Stimulated activated CD8-positive, alpha-beta memory T cell treated with anti-CD3 and anti-CD28 coated beads, Interleukin-12 subunit alpha, Interleukin-12 subunit beta, amount 100 ng/mL, for 24 hours (primary cell): Measurements from ENCODE around the gene ARHGAP27.

Experiments
- DNase-seq: peaks from one replicate; pipeline ENCODE4 v3.0.0-alpha.2; 2020; ENCODE audit errors: extremely low read depth

ARHGAP27 gene

DNA sequence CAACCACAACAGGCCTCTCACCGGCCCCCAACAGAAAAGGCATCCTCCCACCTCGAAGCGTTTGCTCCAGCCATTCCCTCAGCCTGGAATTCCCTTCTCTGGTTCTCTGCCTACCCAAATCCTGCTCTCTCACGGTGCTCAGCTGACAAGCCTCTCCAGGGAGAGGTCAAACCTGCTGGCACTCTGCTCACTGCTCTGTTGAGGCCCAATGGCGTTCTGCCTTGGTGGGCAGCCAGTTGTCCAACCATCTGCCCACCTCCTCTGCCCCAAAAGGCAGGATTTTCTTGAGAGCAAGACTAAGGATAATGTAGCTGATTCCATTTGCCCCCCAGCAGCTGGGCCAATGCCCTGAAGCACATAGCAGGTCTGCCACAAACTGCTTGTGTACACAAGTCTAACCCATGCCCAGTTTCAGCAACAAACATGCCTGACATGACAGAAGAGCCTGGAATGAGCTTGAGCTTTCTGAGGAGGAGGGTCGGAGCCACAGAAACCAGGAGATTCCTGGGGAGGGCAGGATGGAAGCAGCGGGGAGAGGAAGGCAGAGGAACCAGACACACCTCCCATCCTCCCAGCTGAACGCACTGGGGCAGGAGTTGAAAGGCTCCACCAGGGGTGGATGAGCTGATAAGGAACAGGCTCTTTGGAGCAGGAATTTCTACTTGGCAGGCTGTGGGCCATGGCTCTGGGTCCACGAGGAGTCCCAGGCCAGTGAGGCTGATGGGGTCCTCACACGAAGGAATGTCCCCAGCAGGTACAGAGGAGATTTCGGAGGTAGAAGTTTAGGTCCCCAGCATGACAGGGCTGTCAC lies 23.9 kb downstream of the ARHGAP27 start:
- no peak for DNase-seq

DNA sequence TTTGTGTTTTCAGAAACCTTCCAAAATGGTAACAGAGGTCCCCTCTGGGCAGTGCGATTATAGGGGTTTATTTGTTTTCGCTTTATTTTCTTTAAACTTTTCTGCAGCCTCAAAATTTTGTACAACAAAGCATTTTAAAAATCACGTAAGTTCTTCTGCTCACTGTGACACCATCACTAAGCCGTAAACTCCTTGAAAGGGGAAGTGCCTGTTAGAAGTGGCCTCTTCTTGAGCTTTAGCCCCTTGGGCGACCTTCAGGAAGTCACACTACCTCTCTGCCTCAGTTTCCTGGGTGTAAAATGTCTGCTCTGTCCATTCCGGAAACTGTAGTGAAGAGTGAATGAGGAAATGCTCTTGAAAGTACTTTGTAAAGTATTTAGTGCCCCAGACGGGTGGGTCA lies 26.6 kb downstream of the ARHGAP27 start:
- no peak for DNase-seq

DNA sequence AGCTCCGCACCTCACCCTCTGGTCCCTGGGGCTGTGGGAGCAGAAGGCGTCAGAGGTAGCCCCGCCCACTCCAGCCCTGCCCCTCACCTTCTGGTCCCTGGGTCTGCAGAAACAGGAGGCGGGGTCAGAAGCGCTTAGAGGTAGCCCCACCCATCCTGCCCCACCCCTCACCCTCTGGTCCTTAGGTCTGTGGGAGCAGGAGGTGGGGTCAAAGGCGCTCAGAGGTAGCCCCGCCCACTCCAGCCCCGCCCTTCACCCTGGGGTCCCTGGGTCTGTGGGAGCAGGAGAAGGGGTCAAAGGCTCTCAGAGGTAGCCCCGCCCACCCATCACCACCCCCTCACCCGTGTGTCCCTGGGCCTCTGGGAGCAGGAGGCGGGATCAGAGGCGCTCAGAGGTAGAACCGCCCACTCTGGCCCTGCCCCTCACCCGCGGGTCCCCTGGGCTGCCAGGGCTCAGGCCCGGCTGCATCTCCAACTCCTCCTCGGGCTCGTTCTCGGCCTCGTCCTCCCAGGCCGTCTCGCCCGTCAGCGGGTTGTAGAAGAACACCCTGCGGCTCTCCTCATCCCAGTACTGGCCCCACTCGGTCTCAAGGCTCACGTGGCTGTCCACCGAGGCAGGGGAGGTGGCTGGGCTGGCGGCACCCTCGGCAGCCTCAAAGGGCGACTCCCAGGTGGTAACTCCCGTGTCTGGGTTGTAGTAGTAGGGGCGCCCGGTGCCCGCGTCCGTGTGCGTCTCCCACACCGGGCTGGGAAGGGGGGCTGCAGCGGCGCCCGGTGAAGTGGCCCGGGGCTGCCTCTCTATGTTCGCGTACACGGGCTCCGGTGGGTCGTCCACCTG lies 27.2 kb downstream of the ARHGAP27 start:
- no peak for DNase-seq

DNA sequence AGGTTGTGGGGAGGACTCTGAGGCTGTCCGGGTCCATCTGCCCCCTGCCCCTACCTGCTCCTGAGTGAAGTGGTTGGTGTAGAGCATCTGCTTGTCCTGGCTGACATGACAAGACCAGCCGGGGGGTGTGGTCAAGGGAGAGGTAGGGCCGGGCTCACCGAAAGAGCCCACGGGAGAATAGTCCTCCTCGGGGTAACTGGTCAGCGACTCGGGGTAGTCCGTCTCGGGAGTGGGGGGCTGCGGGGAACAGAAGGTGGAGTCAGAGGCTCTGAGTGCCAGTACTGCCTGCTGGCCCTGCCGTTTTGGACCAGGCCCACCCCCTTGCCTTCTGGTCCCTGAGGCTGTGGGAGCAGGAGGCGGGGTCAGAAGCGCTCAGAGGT lies 27.8 kb downstream of the ARHGAP27 start:
- DNase-seq: no peak

DNA sequence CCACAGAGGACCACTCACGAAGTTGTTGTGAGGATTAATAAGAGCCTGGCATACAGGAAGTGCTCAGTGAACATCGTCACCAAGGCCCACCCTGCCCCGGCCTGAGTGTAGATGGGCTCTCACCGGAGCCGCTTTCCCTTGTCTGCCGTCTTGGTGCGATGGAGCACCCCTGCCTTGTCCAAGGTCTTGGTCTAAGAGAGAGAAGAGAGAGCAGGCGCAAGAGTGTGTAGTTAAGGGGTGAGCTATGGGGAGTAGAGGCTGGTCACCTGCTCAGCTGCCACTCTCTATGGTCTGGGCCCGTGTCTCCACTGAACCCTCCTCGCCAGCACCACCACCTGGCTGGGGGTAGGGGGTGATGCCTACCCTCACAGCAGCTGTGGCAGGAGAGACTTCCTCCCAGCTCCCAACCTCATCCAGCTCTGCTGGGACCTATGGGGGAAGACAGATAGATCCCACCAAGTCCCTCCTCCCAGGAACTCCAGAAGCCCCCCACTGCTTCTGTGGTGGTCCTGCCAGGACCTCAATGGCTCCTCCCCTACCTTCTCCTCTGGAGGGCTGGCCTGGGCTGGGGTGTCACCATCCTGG lies 28.7 kb downstream of the ARHGAP27 start:
- no peak for DNase-seq

DNA sequence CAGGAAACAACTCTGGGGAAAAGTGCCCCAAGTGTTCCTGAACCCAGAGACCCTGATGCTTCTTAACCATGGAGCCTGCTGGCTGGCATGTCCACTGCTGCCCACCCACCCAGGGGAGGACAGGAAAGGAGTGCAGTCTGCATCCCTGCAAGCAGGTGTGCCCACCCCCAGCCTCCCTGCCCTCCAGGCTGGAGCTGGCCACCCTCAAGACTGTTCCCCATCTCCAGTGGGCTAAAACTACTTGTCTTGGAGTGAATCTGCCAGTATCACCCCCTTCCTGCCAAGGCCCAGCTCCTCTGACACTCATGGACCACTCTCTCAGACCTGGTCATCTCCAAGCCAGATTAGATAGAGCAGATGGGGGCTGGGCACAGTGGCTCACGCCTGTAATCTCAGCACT lies 29.8 kb downstream of the ARHGAP27 start:
- no peak for DNase-seq

DNA sequence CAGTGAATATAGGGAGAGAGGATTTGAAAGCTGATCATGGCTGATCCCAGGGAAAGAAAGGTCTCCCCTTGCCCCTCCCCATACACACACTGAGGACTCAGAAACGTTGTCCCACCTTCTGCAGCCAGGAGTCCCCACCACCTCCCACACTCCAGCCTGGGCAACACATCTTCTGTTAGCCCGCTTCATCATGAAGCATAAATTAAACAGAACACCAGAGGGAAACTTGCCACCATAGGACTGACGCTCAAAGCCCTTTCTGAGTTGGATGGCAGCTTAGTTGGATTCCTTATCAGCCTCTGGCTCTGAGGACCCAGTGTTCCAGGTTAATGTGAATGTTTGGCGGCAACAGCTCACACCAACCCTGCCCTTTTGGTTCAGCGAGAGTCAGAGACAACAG lies 33.9 kb downstream of the ARHGAP27 start:
- no peak for DNase-seq

DNA sequence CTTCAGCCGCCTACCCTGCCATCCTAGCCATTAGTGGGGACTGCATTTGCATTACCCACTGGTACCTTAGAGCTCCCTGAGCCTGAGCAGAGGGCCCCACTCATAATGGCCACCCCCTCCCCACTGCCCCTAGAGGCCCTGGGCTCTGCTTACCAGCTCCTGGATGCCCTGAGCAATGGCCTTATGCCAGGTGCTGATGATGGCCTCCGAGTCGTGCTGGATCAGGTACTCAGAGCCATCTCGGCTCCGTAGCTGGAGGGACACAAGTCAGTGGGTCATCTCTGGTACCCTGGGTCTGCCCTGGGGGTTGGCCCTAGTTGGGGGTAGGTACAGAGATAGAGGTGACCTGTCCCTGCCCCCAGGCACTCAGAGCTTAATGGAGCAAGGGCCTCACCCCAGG lies 34.9 kb downstream of the ARHGAP27 start:
- DNase-seq: no peak

DNA sequence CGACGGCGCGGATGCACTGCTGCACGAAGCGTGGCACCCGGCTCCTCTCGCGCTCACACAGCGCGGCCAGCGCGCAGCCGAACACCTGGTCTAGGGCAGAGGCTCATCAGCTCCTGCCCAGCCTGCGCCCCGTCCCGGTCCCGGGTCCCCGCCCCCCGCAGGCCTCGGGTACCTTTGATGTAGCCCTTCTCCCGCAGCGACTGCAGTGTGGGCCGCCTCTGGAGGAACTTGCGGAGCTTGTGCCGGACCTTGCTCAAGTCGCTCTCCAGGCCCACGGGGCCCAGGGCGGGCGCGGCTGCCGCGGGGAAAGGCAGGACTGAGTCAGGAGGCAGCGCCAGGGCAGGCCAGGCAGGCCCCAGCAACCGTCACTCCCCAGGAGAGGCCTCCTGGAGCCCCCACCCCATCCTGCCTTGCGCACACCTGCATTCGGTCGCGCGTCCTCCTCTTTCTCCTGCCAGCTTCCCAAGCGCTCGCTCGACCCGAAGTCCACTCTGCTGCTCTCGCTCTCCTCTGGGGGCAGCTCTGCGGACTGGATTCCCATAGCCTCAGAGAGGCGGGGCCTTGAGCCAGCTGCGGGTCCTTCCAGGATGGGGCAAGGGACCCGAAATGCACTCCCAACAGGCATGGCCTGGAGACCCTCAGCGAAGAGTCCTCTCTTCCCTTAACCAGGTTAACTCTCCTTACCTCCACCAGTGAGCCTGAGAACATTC lies 36.0 kb downstream of the ARHGAP27 start:
- DNase-seq: no peak

DNA sequence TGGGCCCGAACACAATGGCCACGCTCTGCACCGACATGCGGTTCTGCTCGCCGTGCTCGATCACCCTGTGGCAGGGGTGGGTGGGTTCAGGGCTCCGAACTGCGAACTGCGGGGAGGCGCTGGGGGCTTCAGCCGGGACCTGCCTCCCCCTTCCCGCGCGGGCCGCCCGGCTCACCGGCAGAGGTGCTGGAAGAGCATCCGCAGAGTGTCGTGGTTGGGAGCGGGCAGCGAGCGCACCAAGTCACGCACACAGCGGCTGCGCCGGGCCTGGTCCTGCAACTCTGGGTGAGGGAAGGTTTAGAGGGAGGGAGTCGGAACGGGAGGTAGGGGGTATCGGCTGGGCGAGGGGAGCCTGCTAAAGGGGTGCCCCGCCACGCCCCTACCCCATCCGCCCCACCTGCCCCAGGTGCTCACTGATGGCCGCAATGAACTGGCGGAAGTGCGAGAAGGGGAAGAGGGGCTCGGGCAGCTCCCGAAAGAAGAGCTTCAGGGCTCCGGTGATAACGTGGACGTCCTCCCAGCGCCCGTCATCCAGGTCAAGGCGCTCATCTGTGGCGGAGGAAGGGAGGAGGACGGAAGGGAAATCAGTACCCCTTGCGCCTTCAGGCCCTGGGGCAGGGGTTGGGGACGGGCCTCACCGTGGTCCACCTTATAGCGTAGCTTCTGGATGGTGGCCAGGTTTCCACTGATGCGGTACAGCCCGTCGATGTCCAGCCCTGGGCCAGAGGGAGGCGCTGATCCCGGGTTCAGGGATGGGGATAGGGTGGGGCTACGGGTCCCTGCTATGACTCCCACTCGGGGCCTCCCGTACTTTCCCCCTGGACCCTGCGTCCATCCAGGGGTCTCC lies 36.9 kb downstream of the ARHGAP27 start:
- DNase-seq: no peak

DNA sequence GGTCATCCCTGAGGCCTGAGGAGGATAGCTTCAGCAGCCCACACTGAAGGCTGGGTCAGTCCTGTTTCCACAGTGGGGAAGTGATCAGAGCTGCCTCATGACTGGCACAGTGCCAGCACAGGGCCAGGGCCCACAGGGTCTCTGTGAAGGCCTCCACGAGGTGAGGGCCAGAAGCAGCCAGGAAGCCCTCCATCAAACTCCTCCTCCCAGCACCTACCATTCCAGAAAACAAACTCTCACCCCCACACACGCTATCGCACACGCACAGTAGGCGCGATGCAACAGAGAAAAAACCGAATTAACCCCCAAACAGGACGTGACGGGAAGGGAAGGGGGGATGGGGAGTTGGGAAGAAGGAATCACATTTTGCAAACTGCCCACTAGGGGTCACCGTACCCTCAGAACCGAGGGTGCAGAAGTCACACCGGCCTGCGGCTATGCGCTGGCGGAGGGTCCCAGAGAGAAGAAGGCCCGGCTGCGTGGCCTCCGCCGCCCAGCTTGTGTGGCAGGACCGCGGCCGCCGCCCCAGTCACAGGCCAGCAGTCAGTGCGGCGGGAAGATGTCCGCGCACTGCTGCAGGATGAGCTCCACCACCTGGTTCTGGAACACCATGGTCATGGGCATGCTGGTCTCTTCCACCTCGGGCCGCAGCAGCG lies 37.6 kb downstream of the ARHGAP27 start:
- DNase-seq: no peak

DNA sequence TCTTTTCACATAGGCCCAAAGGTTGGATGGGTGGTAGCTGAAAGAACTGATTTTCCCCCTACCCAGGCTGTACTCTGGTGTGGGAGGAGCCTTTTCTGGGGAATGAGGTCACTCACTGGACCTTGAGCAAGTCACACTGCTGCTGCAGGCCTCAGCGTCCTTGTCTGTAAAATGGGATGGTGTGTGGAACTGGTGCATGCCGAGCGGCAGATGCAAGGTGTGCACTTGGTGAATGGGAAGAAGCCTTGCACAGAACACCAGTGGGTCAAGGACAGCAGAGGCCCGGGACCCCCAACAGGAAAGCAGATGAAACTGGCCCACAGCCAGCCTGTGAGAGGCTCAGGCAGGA lies 38.1 kb downstream of the ARHGAP27 start:
- DNase-seq: no peak

DNA sequence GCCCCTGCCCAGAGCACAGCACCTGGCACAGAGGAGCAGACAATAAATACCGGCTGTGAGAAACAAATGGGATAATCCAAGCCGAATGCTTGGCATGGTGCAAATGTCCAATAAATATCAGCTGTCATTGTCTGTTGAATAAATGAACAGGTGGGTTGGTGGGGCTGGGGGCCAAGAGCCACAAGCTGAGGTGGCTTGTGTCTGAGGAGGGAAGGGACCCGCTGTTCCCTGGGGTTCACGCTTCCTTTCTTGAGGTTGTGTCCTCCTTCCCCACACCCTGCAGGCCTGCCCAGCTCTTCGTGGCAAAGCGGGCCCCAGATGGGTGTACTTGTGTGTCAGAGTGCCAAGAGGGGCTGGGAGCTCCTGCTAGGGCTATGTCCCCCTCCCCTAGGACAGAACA lies 38.6 kb downstream of the ARHGAP27 start:
- DNase-seq: no peak

DNA sequence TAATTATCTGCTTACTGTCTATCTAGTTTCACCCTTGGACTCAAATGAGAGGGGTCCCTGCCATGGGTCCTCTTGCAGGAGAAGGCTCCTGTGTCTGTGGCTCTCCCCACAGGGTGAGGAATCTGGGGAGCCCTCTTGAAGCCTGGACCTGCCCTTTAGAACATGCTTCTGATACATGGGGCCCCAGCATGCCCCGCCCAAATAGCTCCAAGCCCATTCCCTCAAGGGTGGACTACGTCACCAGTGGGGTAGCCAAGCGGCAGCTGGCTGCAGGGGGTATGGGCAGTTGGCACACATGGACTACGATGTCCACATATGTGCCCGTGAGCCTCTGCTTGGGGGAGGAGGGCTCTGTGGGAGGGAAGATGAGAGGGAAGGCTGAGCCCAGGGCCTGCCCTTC lies 39.3 kb downstream of the ARHGAP27 start:
- DNase-seq: no peak

DNA sequence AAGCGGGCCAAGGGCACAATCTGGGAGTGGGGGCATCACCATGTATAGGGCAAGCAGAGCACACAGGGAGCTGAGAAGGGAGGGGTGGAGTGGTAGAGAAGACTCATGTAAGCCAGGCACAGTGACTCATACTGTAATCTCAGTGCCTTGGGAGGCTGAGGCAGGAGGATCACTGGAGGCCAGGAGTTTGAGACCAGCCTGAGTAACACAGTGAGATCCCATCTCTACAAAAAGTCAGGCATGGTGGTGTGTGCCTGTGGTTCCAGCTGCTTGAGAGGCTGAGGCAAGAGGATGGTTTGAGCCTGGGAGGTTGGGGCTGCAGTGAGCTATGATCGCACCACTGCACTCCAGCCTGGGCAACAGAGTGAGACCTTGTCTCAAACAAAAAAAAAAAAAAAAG lies 40.8 kb downstream of the ARHGAP27 start:
- DNase-seq: no peak

DNA sequence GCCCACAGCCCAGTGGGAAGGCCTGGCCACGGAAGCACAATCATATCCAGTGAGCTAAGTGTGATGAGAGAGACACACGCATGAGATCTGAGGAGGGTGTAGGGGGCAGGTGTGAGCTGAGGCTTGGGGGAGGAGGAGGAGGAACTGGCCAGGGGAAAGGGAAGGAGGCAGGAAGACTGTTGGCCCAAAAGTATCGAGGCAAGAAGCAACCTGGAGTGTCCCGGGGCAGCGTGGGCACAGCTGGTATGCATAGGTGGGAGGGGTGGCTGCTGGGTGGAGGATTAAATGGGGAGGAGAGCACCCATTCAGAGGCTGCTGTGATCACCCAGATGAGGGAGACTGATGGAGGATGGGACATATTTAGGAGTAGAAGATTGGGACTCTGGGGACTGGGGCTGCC lies 41.4 kb downstream of the ARHGAP27 start:
- DNase-seq: no peak

DNA sequence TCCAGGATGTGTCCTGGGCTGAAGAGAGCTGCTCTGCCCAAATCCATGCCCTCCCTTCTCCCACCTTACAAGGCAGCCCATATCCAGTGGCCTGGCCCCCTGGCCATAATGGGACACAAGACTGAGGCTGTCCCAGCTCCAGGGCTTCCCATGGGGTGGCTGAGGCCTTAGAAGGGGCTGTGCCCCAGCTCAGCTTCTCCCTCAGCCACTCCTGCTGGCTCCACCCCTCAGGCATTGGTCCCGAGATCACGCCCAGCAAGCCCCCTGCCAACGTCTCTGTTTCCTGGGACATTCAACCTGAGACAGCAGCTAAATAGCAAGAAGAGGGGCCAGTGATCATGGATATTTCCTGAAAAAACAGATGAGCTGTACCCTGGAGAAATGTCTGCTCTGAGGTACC lies 43.3 kb downstream of the ARHGAP27 start:
- no peak for DNase-seq

DNA sequence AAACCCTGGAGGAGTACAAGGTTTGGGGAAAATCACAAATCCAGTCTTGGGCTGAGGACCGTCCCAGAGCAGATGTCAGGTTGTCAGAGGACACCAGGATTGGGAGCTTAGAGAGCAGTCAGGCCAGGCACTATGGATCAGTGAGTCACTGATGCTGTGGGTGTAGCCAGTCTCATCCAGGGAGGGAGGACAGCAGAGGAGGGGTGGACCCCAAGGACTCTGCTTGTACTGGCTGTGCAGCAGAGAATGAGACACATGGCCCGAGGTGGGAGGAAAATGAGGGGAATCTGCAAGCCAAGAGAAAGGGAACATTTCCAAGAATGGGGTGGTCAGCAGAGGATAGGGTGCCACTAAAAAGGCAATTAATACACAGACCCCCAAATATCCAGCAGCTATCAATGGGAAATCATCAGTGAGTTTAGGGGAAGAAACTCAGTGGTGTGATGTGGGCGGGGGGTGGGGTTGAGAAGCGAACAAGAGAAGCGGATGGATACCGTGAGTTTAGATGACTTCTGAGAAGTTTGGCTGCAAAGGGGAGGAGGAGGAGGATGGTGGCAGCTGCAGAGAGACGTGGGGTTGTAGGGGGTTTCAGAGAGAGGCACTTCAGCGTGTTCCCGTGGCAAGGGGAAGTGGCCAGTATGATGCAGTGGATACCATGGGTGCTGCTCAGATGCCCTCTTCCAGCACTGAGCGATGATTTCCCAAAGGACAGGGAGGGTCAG lies 43.9 kb downstream of the ARHGAP27 start:
- no peak for DNase-seq

DNA sequence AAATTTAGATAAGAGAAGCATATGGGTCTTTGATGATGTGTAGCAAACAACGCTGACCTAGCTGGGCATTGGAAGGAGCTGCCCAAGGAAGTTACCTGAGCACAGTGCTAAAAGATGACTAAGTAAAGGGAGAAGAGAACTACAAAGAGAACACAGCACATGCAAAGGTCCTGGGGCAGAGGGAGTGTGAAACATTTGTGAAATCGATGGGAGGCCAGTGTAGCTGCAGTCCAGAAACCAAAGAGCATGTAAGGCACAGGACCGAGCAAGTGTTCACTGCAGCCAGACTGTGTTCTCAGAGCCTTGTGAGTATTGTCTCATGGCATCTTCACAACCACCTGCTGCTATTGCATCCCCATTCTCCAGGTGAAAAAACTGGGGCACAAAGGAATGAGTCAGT lies 44.9 kb downstream of the ARHGAP27 start:
- DNase-seq: no peak

DNA sequence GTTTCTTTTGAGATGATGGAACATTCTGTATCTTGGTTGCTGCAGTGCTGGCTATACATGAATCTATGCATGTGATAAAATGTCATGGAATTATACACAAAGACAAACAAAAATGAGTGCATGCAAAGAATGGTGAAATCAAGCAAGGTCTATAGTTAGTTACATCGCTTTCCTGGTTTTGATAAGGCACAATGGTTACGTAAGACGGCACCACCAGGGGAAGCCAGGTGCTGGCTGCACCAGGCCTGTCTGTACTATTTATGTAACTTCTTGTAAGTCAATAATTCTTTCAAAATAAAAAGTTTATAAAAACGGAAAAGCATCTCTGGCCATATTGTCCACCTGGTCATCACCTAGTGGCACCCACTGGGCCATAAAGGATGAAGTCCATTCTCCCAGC lies 46.5 kb downstream of the ARHGAP27 start:
- DNase-seq: no peak
